Fibroblast of mammary gland (primary cell): ENCODE measurements around the gene LPCAT2.
A peak's percentile ranks its signal among the peaks of the same experiment; 100 is the strongest.

Experiments used
- DNase-seq: peaks from one replicate; pipeline ENCODE4 v3.0.0-alpha.2; 2010; ENCODE audit warnings: low read depth
- H3K4me3 ChIP-seq: 2 replicates; pipeline ENCODE4 v1.5.1; 2011; ENCODE audit warnings: low read depth, mild to moderate bottlenecking, low read length, moderate library complexity; ENCODE audit not compliant: control insufficient read depth
- CTCF ChIP-seq: conservative IDR thresholded peaks from 2 replicates; pipeline ENCODE4 v1.5.1; 2011; ENCODE audit warnings: low read depth, low read length, inconsistent platforms; ENCODE audit not compliant: control insufficient read depth, insufficient read depth

Gene LPCAT2

DNA sequence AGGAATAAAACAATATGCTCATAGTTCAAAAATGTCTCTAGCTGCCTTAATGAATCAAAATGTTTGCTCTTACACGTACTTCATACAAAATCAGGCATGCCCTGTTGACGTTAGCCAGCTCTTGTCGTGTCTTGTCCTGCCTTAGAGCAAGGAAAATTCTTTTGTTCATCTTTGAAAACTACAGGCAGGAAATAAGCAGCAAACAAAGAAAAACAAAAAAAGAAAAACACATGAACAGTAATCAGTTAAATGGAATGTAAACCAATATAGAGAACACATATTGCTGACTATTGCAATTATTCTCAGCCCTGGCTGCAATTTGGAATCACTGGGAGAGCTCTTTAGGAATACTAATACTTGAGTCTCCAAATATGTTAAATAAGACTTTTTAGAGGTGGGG, 59.3 kb downstream of the LPCAT2 start:
- no peak overlapping the region for H3K4me3 ChIP-seq
- no peak for TF ChIP-seq CTCF
- no peak for DNase-seq

DNA sequence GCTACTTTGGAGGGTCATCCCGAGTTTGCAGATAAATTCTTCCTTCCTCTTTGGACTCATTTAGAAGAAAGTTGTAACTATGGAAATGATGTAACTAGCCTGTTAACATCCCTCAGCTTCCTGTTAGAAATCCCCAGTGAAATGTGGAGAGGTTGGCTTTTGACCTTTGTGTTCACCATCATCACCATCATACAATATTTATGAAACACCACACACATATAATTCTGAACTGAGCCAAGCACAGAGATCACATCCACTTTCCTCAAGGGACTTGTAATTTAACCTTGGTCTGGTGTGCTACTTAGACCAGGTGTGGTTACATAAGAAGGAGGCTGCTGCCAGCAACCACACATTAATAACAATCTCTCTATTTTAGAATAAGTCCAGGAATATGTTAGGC, 60.2 kb downstream of the LPCAT2 start:
- DNase-seq = peak; percentile 72
- no peak overlapping the region for H3K4me3 ChIP-seq
- no peak for TF ChIP-seq CTCF

DNA sequence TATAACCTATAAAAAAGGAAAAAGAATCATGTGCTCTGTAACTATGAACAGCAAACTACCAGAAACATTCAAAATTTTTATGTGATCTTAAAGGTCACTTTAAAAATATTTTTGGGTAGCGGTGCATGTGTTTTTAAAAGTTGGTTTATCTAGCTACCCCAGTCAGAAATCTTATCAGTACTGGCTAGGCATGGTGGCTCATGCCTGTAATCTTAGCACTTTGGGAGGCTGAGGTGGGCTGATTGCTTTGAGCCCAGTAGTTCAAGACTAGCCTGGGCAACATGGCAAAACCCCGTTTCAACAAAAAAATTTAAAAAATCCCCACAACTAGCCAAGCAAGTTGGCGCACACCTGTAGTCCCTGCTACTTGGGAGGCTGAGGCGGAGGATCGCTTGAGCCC, 61.3 kb downstream of the LPCAT2 start:
- no peak for TF ChIP-seq CTCF
- no peak for DNase-seq
- no peak overlapping the region for H3K4me3 ChIP-seq

- DNase-seq = no peak
- no peak for TF ChIP-seq CTCF
- no peak overlapping the region for H3K4me3 ChIP-seq
These were observed 62.5 kb downstream of the LPCAT2 start for GRCh38 chr16:55571191-55571897.

DNA sequence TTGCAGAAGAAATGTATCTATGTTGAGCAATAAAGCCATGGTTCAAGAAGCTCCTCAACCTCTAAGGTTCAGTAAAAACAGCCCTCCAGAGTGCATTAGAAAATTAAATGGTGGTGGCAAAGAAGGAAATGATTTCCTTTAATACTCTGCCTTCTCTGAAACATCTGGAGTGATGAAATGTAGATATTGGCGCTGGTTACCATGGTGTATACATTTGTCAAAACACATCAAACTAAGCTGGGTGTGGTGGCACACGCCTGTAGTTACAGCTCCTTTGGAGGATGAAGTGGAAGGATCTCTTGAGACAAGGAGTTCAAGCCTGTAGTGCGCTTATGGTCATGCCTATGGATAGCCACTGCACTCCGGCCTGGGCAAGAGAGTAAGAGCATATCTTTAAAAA, 63.6 kb downstream of the LPCAT2 start:
- no peak for TF ChIP-seq CTCF
- DNase-seq = peak; percentile 33
- H3K4me3 ChIP-seq = no peak overlapping the region

DNA sequence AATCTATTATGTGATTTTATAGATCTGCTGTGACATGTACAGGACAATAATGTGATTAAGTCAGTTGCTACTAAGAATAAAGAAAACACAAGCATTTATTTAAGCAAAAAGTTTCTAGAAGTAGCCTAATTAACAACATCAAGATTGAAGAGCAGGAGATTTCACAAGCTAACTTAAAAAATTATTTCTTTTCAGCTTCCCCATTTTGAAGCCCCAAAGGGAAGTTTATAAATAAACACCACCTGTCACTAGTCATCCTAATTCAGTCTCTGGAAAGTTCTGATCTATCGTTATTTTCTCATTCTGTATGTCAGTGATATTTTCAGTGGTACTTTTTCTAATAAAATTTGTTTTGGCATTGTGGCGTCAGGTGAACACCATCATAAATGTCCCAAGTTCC, 65.9 kb downstream of the LPCAT2 start:
- no peak for TF ChIP-seq CTCF
- DNase-seq = no peak
- H3K4me3 ChIP-seq = no peak overlapping the region

DNA sequence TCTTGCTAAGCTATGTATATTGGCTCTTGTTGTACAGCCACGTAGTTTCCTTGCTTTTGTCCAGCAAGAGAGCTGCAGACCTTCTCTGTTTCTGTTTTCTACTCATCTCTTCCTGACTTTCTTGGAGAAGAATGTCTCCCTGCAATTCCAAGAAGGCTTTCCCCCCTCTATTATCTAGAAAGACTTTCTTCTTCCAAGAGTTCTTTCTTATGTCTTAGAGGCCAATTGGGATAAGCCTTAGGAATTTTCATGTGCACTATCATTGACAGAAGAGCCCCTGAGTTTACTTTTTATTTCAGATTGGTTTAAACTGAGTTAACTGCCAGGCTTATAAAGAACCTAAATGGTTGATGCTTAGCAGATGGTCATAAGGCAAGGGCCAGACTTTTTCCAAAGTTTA, 66.6 kb downstream of the LPCAT2 start:
- DNase-seq = no peak
- no peak overlapping the region for H3K4me3 ChIP-seq
- TF ChIP-seq CTCF = no peak
